ENCODE measurements around the gene ANKMY1. TPM values are rescaled to one million over a fixed set of nuclear protein-coding genes. Genes with fewer than 3 reads are reported as not detected.

Gene ANKMY1
- total and polyA plus RNA-seq, 2 experiments from 2014 or later = 5.1 to 10.1 TPM

GRCh38 chr2:240567872-240568677 lies 10.3 kb upstream of the ANKMY1 start, which contains the start of gene RNPEPL1:
RNPEPL1 (plus strand) TSS chr2:240568484; CDS start chr2:240568587, 103 bp downstream.
- H3K9me3 ChIP-seq (ENCODE audit: low read depth) = no peaks in the 10 kb centered on the region
- no peaks in the 10 kb centered on the region for H4K20me1 ChIP-seq (ENCODE audit: insufficient read depth)
- no peaks in the 10 kb centered on the region for H3K9me2 ChIP-seq (ENCODE audit: insufficient read depth)
- peaks cover under 1% of the 10 kb centered on the region for H3F3A ChIP-seq (ENCODE audit: insufficient read depth)
- H3K79me2 ChIP-seq (ENCODE audit: insufficient read depth) = 0 out of 2 replicates have a peak, but pooled peaks cover 7% of the 10 kb centered on the region
- peak; percentile 71 for DNase-seq
- in situ Hi-C loops (cut with MboI) = no loop called here
- peak within 1 kb of the TSS; percentile 91 for H3K4me2 ChIP-seq (ENCODE audit: unreplicated experiment)
- peak within 1 kb of the TSS; percentile 9; the same call in 1 of the 2 replicates for H3K27ac ChIP-seq
- peak within 1 kb of the TSS; percentile 73 for H3K9ac ChIP-seq
- peak within 1 kb of the TSS; percentile 82 for H3K4me3 ChIP-seq
- peaks cover 17% of the 10 kb centered on the region for H3K4me1 ChIP-seq (ENCODE audit: insufficient read depth)
- H3K36me3 ChIP-seq (ENCODE audit: low read depth) = no peaks in the 10 kb centered on the region
- no peak for TF ChIP-seq EZH2 (IDR thresholded peaks at IDR 0.05; ENCODE audit: insufficient read depth, poor library complexity, severe bottlenecking)
- no peak for TF ChIP-seq EZH2phosphoT487 (IDR thresholded peaks at IDR 0.05; ENCODE audit: insufficient read depth, low read depth)
- WGBS, 2 experiments (ENCODE audit: low coverage in 1 of 2, low lambda C conversion rate in 2 of 2, missing lambda C conversion rate in 2 of 2) = 0 to 1% methylated on average over 33 to 64 of the region's 106 CpGs
- peak within 1 kb of the TSS; percentile 76 for H2AFZ ChIP-seq
- no peaks in the 10 kb centered on the region for H3K27me3 ChIP-seq (replicated peaks; ENCODE audit: insufficient read depth)

GRCh38 chr2:240567137-240567871 lies 9.5 kb upstream of the ANKMY1 start:
- WGBS, 2 experiments (ENCODE audit: low coverage in 1 of 2, low lambda C conversion rate in 2 of 2, missing lambda C conversion rate in 2 of 2) = 7 to 10% methylated on average over 26 of the region's 26 CpGs
- H3K4me1 ChIP-seq (ENCODE audit: insufficient read depth) = peaks cover 18% of the 10 kb centered on the region
- in situ Hi-C loops (cut with MboI) = no loop called here
- H3K79me2 ChIP-seq (ENCODE audit: insufficient read depth) = 0 out of 2 replicates have a peak, but pooled peaks cover 7% of the 10 kb centered on the region
- peak overlapping the region; percentile 20 for H3K27ac ChIP-seq
- TF ChIP-seq EZH2phosphoT487 (IDR thresholded peaks at IDR 0.05; ENCODE audit: insufficient read depth, low read depth) (no peak), EZH2 (IDR thresholded peaks at IDR 0.05; ENCODE audit: insufficient read depth, poor library complexity, severe bottlenecking) (no peak)
- H3K4me3 ChIP-seq = peak overlapping the region; percentile 82
- peak overlapping the region; percentile 91 for H3K4me2 ChIP-seq (ENCODE audit: unreplicated experiment)
- no peaks in the 10 kb centered on the region for H3K9me2 ChIP-seq (ENCODE audit: insufficient read depth)
- H3K9ac ChIP-seq = peak overlapping the region; percentile 73
- no peaks in the 10 kb centered on the region for H3K9me3 ChIP-seq (ENCODE audit: low read depth)
- H2AFZ ChIP-seq = peak overlapping the region; percentile 76
- no peaks in the 10 kb centered on the region for H3K36me3 ChIP-seq (ENCODE audit: low read depth)
- peaks cover 9% of the 10 kb centered on the region for H3F3A ChIP-seq (ENCODE audit: insufficient read depth)
- no peaks in the 10 kb centered on the region for H3K27me3 ChIP-seq (replicated peaks; ENCODE audit: insufficient read depth)
- DNase-seq = peak; percentile 59
- H4K20me1 ChIP-seq (ENCODE audit: insufficient read depth) = no peaks in the 10 kb centered on the region

- Histone ChIP-seq H3K27me3 (replicated peaks; ENCODE audit: insufficient read depth) (no peaks in the 10 kb centered on the region), H3K9me3 (ENCODE audit: low read depth) (no peaks in the 10 kb centered on the region), H3K79me2 (ENCODE audit: insufficient read depth) (0 out of 2 replicates have a peak, but pooled peaks cover 7% of the 10 kb centered on the region), H2AFZ (peak overlapping the region; percentile 77), H4K20me1 (ENCODE audit: insufficient read depth) (no peaks in the 10 kb centered on the region), H3K4me3 (peak overlapping the region; percentile 82), H3K9ac (peak overlapping the region; percentile 73), H3K4me1 (ENCODE audit: insufficient read depth) (peaks cover 27% of the 10 kb centered on the region), H3K27ac (peak overlapping the region; percentile 72), H3K36me3 (ENCODE audit: low read depth) (no peaks in the 10 kb centered on the region), H3F3A (ENCODE audit: insufficient read depth) (peaks cover 17% of the 10 kb centered on the region), H3K9me2 (ENCODE audit: insufficient read depth) (no peaks in the 10 kb centered on the region), H3K4me2 (ENCODE audit: unreplicated experiment) (peak overlapping the region; percentile 91)
- TF ChIP-seq EZH2 (IDR thresholded peaks at IDR 0.05; ENCODE audit: insufficient read depth, poor library complexity, severe bottlenecking) (no peak), EZH2phosphoT487 (IDR thresholded peaks at IDR 0.05; ENCODE audit: insufficient read depth, low read depth) (no peak)
- WGBS, 2 experiments (ENCODE audit: low coverage in 1 of 2, low lambda C conversion rate in 2 of 2, missing lambda C conversion rate in 2 of 2) = 3 to 5% methylated on average over 21 to 35 of the region's 53 CpGs
- in situ Hi-C loops (cut with MboI) = no loop called here
- peak; percentile 94 for DNase-seq
Observed at GRCh38 chr2:240566203-240567136, 8.7 kb upstream of the ANKMY1 start.
